ENCODE measurements around the gene ZNF200.

GRCh38 chr16:3173892-3174617 lies 60.9 kb downstream of the ZNF200 start:
- TF ChIP-seq CTCF (IDR thresholded peaks at IDR 0.05; ENCODE audit: low read length) (peak; percentile 52), EZH2phosphoT487 (IDR thresholded peaks at IDR 0.05; ENCODE audit: low read length) (no peak)
